IMR-90 (cell line): Measurements from ENCODE around the gene PHETA1. TPM values are rescaled to one million over a fixed set of nuclear protein-coding genes. Genes with fewer than 3 reads are reported as not detected.
A peak's percentile ranks its signal among the peaks of the same experiment; 100 is the strongest.

Experiments
- ATAC-seq: fragments of 200-7000 bp; cut with Tn5 transposase; 2 replicates; pipeline ENCODE4 v1.9.1; 2020; ENCODE audit warnings: low read depth, mild to moderate bottlenecking, moderate library complexity
- BruUV-seq: library from RNA; stranded (reverse); fragments of 400-500 nt; replicated peaks from 2 replicates; lab custom pipeline; 2021; lab: Mats Ljungman, UMichigan
- CTCF ChIA-PET: fragments of 300-600 bp; formaldehyde crosslinking; extraction: SDS; loops from one replicate; lab custom pipeline; 2021; ENCODE audit warnings: antibody characterized with exemption; lab: Yijun Ruan, JAX
- POLR2A ChIA-PET: fragments of 300-600 bp; sonication (Branson Sonifier 250); formaldehyde crosslinking; loops from one replicate; lab custom pipeline; 2022; ENCODE audit warnings: antibody characterized with exemption; ENCODE audit not compliant: unreplicated experiment; lab: Charles Lee
- DNase-seq: peaks from one replicate; pipeline ENCODE4 v3.0.0; 2013
- H2AFZ ChIP-seq: replicated peaks from 2 replicates; pipeline ENCODE3; 2013; ENCODE audit warnings: low read length, mild to moderate bottlenecking; ENCODE audit not compliant: poor library complexity
- H2AK5ac ChIP-seq: 2 replicates; pipeline ENCODE4 v1.6.1; 2013; ENCODE audit warnings: low read depth, low read length, inconsistent platforms
- H2AK9ac ChIP-seq: replicated peaks from 2 replicates; pipeline ENCODE3; 2013; ENCODE audit warnings: mild to moderate bottlenecking, low read depth, low read length, moderate library complexity; ENCODE audit not compliant: poor library complexity
- H2BK120ac ChIP-seq: 2 replicates; pipeline ENCODE4 v1.6.1; 2013; ENCODE audit warnings: low read depth, low read length, inconsistent platforms
- H2BK15ac ChIP-seq: 3 replicates; pipeline ENCODE4 v1.6.1; 2013; ENCODE audit warnings: low read depth, low read length, inconsistent platforms
- H2BK20ac ChIP-seq: 2 replicates; pipeline ENCODE4 v1.6.1; 2013; ENCODE audit warnings: low read depth, mild to moderate bottlenecking, inconsistent platforms, low read length, moderate library complexity
- H2BK5ac ChIP-seq: 2 replicates; pipeline ENCODE4 v1.6.1; 2013; ENCODE audit warnings: mild to moderate bottlenecking, low read depth, low read length, inconsistent platforms; ENCODE audit not compliant: poor library complexity, severe bottlenecking
- H3K14ac ChIP-seq: replicated peaks from 2 replicates; pipeline ENCODE4 v1.6.1; 2013; ENCODE audit warnings: low read depth, low read length, inconsistent platforms
- H3K18ac ChIP-seq: 2 replicates; pipeline ENCODE4 v1.6.1; 2013; ENCODE audit warnings: low read depth, low read length, control low read depth
- H3K23ac ChIP-seq: 2 replicates; pipeline ENCODE4 v1.6.1; 2013; ENCODE audit warnings: low read depth, low read length, inconsistent platforms
- H3K27ac ChIP-seq: 2 replicates; pipeline ENCODE4 v1.5.1; 2013; ENCODE audit warnings: mild to moderate bottlenecking, control low read depth, low read length; ENCODE audit not compliant: insufficient read depth
- H3K27me3 ChIP-seq: 2 replicates; pipeline ENCODE4 v1.6.1; 2013; ENCODE audit warnings: low read length; ENCODE audit not compliant: control insufficient read depth, insufficient read depth
- H3K36me3 ChIP-seq: 2 replicates; pipeline ENCODE4 v1.6.1; 2013; ENCODE audit warnings: low read length, mixed read lengths; ENCODE audit not compliant: control insufficient read depth, insufficient read depth
- H3K4ac ChIP-seq: 2 replicates; pipeline ENCODE4 v1.6.1; 2013; ENCODE audit warnings: low read depth, low read length, inconsistent platforms
- H3K4me1 ChIP-seq: 2 replicates; pipeline ENCODE4 v1.6.1; 2013; ENCODE audit warnings: low read length, mixed read lengths; ENCODE audit not compliant: control insufficient read depth, insufficient read depth
- H3K4me2 ChIP-seq: 2 replicates; pipeline ENCODE4 v1.6.1; 2013; ENCODE audit warnings: low read depth, mild to moderate bottlenecking, control low read depth, low read length, moderate library complexity
- H3K4me3 ChIP-seq: 2 replicates; pipeline ENCODE4 v1.5.1; 2013; ENCODE audit warnings: low read depth, mild to moderate bottlenecking, control low read depth, low read length, moderate library complexity; ENCODE audit not compliant: insufficient read depth
- H3K56ac ChIP-seq: 2 replicates; pipeline ENCODE4 v1.6.1; 2013; ENCODE audit warnings: low read length, inconsistent platforms; ENCODE audit not compliant: insufficient read depth; ENCODE audit errors: extremely low read depth
- H3K79me1 ChIP-seq, 2 experiments: 2 replicates each; pipeline ENCODE4 v1.6.1; 2013; ENCODE audit warnings: low read length in 2 of 2, inconsistent platforms in 1 of 2, low read depth in 1 of 2
- H3K9ac ChIP-seq: 2 replicates; pipeline ENCODE4 v1.6.1; 2013; ENCODE audit warnings: low read depth, low read length, control low read depth
- H3K9me1 ChIP-seq: 2 replicates; pipeline ENCODE4 v1.6.1; 2013; ENCODE audit warnings: low read length, inconsistent platforms; ENCODE audit not compliant: insufficient read depth
- H3K9me3 ChIP-seq: 2 replicates; pipeline ENCODE4 v1.6.1; 2013; ENCODE audit warnings: low read length; ENCODE audit not compliant: control insufficient read depth, insufficient read depth
- H4K20me1 ChIP-seq: 2 replicates; pipeline ENCODE4 v1.6.1; 2013; ENCODE audit warnings: low read length, inconsistent platforms; ENCODE audit not compliant: insufficient read depth
- H4K5ac ChIP-seq: 2 replicates; pipeline ENCODE4 v1.6.1; 2013; ENCODE audit warnings: mild to moderate bottlenecking, low read depth, low read length, control low read depth
- H4K8ac ChIP-seq, 2 experiments: 2 replicates each; pipeline ENCODE4 v1.6.1; 2013; ENCODE audit warnings: low read depth in 2 of 2, low read length in 2 of 2, control low read depth in 1 of 2, inconsistent platforms in 1 of 2
- H4K91ac ChIP-seq: 2 replicates; pipeline ENCODE4 v1.6.1; 2013; ENCODE audit warnings: low read depth, low read length, inconsistent platforms; ENCODE audit not compliant: insufficient read depth
- BHLHE40 ChIP-seq: fragments of 150-350 bp; IDR thresholded peaks from 2 replicates; pipeline ENCODE4 v1.6.1; 2016; ENCODE audit warnings: mild to moderate bottlenecking, low read depth, low read length
- CEBPB ChIP-seq: IDR thresholded peaks from 2 replicates; pipeline ENCODE4 v1.6.1; 2012; ENCODE audit warnings: low read depth, low read length, improper control_type of control experiment
- CHD1 ChIP-seq: IDR thresholded peaks from 2 replicates; pipeline ENCODE4 v1.6.1; 2012; ENCODE audit warnings: low read depth, low read length, improper control_type of control experiment
- FOS ChIP-seq: fragments of 150-350 bp; IDR thresholded peaks from 2 replicates; pipeline ENCODE4 v1.6.1; 2016; ENCODE audit warnings: low read depth, low read length
- MAFK ChIP-seq: IDR thresholded peaks from 2 replicates; pipeline ENCODE4 v1.6.1; 2012; ENCODE audit warnings: low read depth, low read length, improper control_type of control experiment
- MAZ ChIP-seq: IDR thresholded peaks from 2 replicates; pipeline ENCODE4 v1.6.1; 2012; ENCODE audit warnings: low read depth, mild to moderate bottlenecking, low read length, improper control_type of control experiment, moderate library complexity, borderline replicate concordance
- NFE2L2 ChIP-seq: fragments of 150-350 bp; IDR thresholded peaks from 2 replicates; pipeline ENCODE4 v1.6.1; 2016; ENCODE audit warnings: low read depth, mild to moderate bottlenecking, low read length
- POLR2A ChIP-seq: IDR thresholded peaks from 2 replicates; pipeline ENCODE4 v1.6.1; 2012; ENCODE audit warnings: mild to moderate bottlenecking, low read depth, low read length
- RAD21 ChIP-seq: IDR thresholded peaks from 2 replicates; pipeline ENCODE4 v1.6.1; 2012; ENCODE audit warnings: low read length, improper control_type of control experiment
- RCOR1 ChIP-seq: IDR thresholded peaks from 2 replicates; pipeline ENCODE4 v1.6.1; 2012; ENCODE audit warnings: mild to moderate bottlenecking, low read length, improper control_type of control experiment; ENCODE audit not compliant: insufficient replicate concordance
- RFX5 ChIP-seq: IDR thresholded peaks from 2 replicates; pipeline ENCODE4 v1.8.0; 2012; ENCODE audit warnings: low read depth, mild to moderate bottlenecking, low read length, moderate library complexity
- WGBS, 2 experiments: methylation state at CpG; one replicate each; pipeline versions ENCODE4 v1.1.5 to v1.1.7; 2013; ENCODE audit warnings: missing lambda C conversion rate in 2 of 2; ENCODE audit not compliant: insufficient read length in 1 of 2; ENCODE audit errors: extremely low coverage in 2 of 2; 5-methylcytosine and 5-hydroxymethylcytosine counted together
- dilution Hi-C: fragments of 300-500 bp; cut with HindIII; formaldehyde crosslinking; loops from one replicate; pipeline ENCODE4 v1.14.3; 2018; ENCODE audit warnings: low sequenced_read_pairs; ENCODE audit not compliant: unreplicated experiment
- in situ Hi-C: fragments of 300-500 bp; cut with MboI; formaldehyde crosslinking; loops from 3 replicates; pipeline ENCODE4 v1.14.3; 2019; ENCODE audit warnings: low sequenced_read_pairs, inconsistent platforms, mixed read lengths
- intact Hi-C: fragments of 100-400 bp; cut with micrococcal nuclease; formaldehyde crosslinking; loops from 2 replicates; pipeline ENCODE4 v1.10.0; 2022
- polyA plus RNA-seq, 3 experiments: library from polyadenylated mRNA; depleted of rRNA; stranded (reverse); fragments of >200 nt; gene quantifications; 2 replicates each; pipeline ENCODE4 v1.2.3, GENCODE V29; 2012; ENCODE audit warnings: low replicate concordance in 1 of 3
- total RNA-seq: library from RNA; depleted of rRNA; stranded (reverse); fragments of >200 nt; gene quantifications from 2 replicates; pipeline ENCODE4 v1.2.3, GENCODE V29; 2012
- TF ChIP-seq, protein P1 (sequence below): fragments of 150-350 bp; IDR thresholded peaks from 2 replicates; pipeline ENCODE4 v1.6.1; 2017; ENCODE audit warnings: mild to moderate bottlenecking, antibody characterized with exemption, low read length, low read depth
- TF ChIP-seq, protein P2 (sequence below): fragments of 150-350 bp; IDR thresholded peaks from 2 replicates; pipeline ENCODE4 v1.6.1; 2016; ENCODE audit warnings: low read depth, mild to moderate bottlenecking, low read length, moderate library complexity, borderline replicate concordance

The PHETA1 gene
- total and polyA plus RNA-seq, 2 of the 4 experiments (the other 2 are of a cell fraction): 3.2 to 6.6 TPM

DNA sequence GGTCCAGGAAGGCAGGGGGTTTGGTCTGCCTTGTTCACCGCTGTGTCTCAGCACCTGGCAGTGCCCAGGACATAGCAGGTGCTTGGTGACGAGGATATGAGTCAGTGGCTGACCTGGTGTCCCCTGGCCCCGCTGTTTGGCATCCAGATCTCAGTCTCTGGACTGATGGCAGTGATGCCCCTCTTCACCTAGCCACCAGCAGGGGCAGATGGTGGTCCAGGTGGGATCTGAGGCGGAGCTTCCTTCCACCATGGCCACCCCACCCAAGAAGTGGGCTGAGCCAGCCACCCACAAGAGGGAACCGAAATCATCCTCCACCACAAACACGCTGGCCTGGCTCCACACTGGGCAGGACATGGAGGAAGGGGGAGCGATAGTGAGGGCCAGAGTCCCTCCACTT is 20.7 kb upstream of the PHETA1 start:
- POLR2A ChIA-PET: no interaction called here
- intact Hi-C loops: no loop called here
- CTCF ChIA-PET: no interaction called here

More for the DNA sequence above, 20.7 kb upstream of the PHETA1 start:
- ATAC-seq (no peak), DNase-seq (no peak)
- Histone ChIP-seq H2BK5ac (no peak overlapping the region), H3K56ac (no peak overlapping the region; the same call in 1 of the 2 replicates), H3K4me3 (no peak overlapping the region), H4K91ac (no peak overlapping the region), H3K9ac (no peak overlapping the region), H2AK5ac (peak overlapping the region; percentile 8; the same call in 1 of the 2 replicates), H2AFZ (no peak overlapping the region), H4K20me1 (no peaks in the 10 kb centered on the region), H3K27me3 (peaks cover 14% of the 10 kb centered on the region), H4K5ac (no peak overlapping the region), H3K9me1 (no peaks in the 10 kb centered on the region), H3K23ac (no peak overlapping the region), H3K4me2 (no peak overlapping the region), H3K4me1 (0 out of 2 replicates have a peak, but pooled peaks cover 3% of the 10 kb centered on the region), H3K9me3 (no peaks in the 10 kb centered on the region), H4K8ac (no peak overlapping the region), H3K18ac (no peak overlapping the region), H2BK15ac (no peak overlapping the region), H3K4ac (no peak overlapping the region), H2BK20ac (no peak overlapping the region), H3K27ac (no peak overlapping the region), H2BK120ac (no peak overlapping the region), H3K14ac (no peak overlapping the region), H3K36me3 (no peaks in the 10 kb centered on the region), H2AK9ac (peak overlapping the region; percentile 24), H3K79me1 (no peaks in the 10 kb centered on the region)
- TF ChIP-seq MAZ (no peak), POLR2A (no peak), NFE2L2 (no peak), BHLHE40 (no peak), RAD21 (no peak), RFX5 (no peak), MAFK (no peak), CHD1 (no peak), FOS (no peak), RCOR1 (no peak), CEBPB (no peak)
- TF ChIP-seq, protein P1, sequence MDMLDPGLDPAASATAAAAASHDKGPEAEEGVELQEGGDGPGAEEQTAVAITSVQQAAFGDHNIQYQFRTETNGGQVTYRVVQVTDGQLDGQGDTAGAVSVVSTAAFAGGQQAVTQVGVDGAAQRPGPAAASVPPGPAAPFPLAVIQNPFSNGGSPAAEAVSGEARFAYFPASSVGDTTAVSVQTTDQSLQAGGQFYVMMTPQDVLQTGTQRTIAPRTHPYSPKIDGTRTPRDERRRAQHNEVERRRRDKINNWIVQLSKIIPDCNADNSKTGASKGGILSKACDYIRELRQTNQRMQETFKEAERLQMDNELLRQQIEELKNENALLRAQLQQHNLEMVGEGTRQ: no peak
- TF ChIP-seq, protein P2, sequence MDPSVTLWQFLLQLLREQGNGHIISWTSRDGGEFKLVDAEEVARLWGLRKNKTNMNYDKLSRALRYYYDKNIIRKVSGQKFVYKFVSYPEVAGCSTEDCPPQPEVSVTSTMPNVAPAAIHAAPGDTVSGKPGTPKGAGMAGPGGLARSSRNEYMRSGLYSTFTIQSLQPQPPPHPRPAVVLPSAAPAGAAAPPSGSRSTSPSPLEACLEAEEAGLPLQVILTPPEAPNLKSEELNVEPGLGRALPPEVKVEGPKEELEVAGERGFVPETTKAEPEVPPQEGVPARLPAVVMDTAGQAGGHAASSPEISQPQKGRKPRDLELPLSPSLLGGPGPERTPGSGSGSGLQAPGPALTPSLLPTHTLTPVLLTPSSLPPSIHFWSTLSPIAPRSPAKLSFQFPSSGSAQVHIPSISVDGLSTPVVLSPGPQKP: no peak
- in situ Hi-C loops: no loop called here
- no TSS peak for BruUV-seq
- dilution Hi-C loops: no loop called here
- WGBS, 2 experiments: no CpG with 5 or more reads among the region's 7 CpGs
